ENCODE measurements around the gene COBLL1.

The COBLL1 gene

DNA sequence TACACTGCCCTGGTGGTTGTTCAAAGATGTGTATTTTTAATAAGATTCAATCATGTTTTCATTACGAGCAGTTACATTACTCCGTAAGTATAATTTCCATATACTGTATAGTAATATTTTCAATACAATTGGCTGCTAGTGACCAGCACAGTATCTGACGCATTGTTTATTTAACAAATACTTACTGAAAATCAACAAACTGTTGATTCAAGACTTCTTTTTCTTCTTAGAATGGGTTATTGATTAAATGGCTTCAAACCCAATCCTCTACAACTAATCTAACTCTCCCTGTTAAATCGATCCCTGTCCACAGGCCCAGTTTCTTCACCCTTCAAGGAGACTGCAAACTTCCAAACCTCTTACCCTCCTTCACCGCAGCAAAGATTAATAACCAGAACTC, 18.5 kb downstream of the COBLL1 start:
- H3K4me3 ChIP-seq (ENCODE audit: low read depth, low read length) = no peak overlapping the region
- H3K27me3 ChIP-seq (ENCODE audit: insufficient read depth, low read depth, severe bottlenecking) = no peaks in the 10 kb centered on the region
- DNase-seq = no peak
- H3K9me3 ChIP-seq (ENCODE audit: severe bottlenecking) = no peaks in the 10 kb centered on the region
- H3K27ac ChIP-seq = no peak overlapping the region
- TF ChIP-seq, protein P1, sequence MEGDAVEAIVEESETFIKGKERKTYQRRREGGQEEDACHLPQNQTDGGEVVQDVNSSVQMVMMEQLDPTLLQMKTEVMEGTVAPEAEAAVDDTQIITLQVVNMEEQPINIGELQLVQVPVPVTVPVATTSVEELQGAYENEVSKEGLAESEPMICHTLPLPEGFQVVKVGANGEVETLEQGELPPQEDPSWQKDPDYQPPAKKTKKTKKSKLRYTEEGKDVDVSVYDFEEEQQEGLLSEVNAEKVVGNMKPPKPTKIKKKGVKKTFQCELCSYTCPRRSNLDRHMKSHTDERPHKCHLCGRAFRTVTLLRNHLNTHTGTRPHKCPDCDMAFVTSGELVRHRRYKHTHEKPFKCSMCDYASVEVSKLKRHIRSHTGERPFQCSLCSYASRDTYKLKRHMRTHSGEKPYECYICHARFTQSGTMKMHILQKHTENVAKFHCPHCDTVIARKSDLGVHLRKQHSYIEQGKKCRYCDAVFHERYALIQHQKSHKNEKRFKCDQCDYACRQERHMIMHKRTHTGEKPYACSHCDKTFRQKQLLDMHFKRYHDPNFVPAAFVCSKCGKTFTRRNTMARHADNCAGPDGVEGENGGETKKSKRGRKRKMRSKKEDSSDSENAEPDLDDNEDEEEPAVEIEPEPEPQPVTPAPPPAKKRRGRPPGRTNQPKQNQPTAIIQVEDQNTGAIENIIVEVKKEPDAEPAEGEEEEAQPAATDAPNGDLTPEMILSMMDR (IDR thresholded peaks at IDR 0.05; ENCODE audit: low read depth, low read length) = no peak
- H3K36me3 ChIP-seq = no peaks in the 10 kb centered on the region

DNA sequence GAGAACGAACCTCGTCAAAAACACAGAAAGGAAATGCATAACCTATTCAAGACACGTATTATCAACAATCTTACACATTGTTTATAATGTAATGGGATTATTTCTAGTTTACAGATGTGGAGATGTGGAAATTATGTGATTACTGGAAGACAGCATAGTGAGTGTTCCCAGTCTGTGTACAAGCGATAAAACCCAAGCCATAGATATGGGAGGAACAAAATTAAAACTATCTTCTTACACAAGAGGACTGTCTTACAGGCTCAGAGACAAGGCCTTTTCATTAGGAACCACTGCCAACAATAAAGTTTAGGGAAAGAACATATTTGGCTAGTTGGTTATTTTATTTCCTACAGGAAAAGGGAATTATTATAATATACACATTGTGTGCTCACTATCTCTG, 20.3 kb downstream of the COBLL1 start:
- TF ChIP-seq, protein P1 (IDR thresholded peaks at IDR 0.05; ENCODE audit: low read depth, low read length) = no peak
- no peak overlapping the region for H3K27ac ChIP-seq
- DNase-seq = no peak

DNA sequence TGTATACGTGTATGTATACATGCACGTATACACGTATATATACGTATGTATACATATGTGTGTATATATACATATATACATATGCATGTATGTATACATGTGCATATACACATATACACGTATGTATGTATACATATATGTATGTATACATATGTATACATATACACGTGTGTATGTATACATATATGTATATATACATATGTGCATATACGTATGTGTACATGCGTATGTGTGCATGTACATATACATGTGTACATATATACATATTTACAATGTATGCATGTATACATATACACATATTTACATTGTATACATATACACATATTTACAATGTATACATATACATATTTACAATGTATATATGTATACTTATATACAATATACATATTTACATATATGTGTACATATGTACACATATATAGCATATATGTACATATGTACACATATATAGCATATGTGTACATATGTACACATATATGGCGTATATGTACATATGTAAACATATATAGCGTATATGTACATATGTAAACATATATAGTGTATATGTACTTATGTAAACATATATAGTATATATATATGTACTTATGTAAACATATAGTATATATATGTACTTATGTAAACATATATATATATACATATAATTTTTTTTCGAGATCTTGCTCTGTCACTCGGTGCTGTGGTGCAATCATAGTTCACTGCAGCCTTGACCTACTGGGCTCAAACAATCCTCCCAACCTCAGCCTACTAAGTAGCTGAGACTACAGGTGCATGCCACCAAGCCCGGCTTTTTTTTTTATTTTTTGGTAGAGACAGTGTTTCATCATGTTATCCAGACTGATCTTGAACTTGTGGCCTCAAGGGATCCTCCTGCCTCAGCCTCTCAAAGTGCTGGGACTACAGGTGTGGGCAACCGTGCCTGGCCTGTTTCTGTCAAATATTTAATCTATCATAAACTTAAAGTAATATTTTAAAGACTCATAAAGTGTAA, 23.2 kb downstream of the COBLL1 start:
- Histone ChIP-seq H3K36me3 (no peaks in the 10 kb centered on the region), H3K9me3 (ENCODE audit: severe bottlenecking) (no peaks in the 10 kb centered on the region), H3K4me3 (ENCODE audit: low read depth, low read length) (no peak overlapping the region), H3K27me3 (ENCODE audit: insufficient read depth, low read depth, severe bottlenecking) (no peaks in the 10 kb centered on the region), H3K27ac (no peak overlapping the region)
- TF ChIP-seq, protein P1 (IDR thresholded peaks at IDR 0.05; ENCODE audit: low read depth, low read length) = no peak
- no peak for DNase-seq

More for the DNA sequence above, 20.3 kb downstream of the COBLL1 start:
- H3K36me3 ChIP-seq = no peaks in the 10 kb centered on the region
- H3K4me3 ChIP-seq (ENCODE audit: low read depth, low read length) = no peak overlapping the region
- H3K9me3 ChIP-seq (ENCODE audit: severe bottlenecking) = no peaks in the 10 kb centered on the region
- H3K27me3 ChIP-seq (ENCODE audit: insufficient read depth, low read depth, severe bottlenecking) = no peaks in the 10 kb centered on the region

DNA sequence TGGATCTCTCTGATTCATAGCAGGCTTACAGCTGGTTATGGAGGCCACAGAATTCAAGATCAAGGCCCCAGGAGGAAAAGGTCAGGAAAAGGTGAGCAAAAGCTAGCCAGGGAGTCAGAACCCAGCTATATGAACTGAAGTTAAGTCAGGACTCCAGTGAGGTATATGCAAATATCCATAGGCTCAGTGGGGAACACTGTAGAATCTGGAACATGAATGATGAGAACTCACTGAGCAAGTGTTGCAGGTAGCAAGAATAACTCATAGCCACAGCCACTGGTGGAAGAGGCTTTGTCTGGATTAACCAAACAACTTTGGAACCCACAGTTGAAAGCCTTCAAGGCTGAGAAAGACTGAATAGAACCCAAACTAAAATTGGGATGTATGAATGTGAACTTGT, 24.7 kb downstream of the COBLL1 start:
- no peaks in the 10 kb centered on the region for H3K36me3 ChIP-seq
- H3K27ac ChIP-seq = no peak overlapping the region
- no peaks in the 10 kb centered on the region for H3K9me3 ChIP-seq (ENCODE audit: severe bottlenecking)
- no peaks in the 10 kb centered on the region for H3K27me3 ChIP-seq (ENCODE audit: insufficient read depth, low read depth, severe bottlenecking)
- TF ChIP-seq, protein P1 (IDR thresholded peaks at IDR 0.05; ENCODE audit: low read depth, low read length) = no peak
- no peak for DNase-seq
- no peak overlapping the region for H3K4me3 ChIP-seq (ENCODE audit: low read depth, low read length)

DNA sequence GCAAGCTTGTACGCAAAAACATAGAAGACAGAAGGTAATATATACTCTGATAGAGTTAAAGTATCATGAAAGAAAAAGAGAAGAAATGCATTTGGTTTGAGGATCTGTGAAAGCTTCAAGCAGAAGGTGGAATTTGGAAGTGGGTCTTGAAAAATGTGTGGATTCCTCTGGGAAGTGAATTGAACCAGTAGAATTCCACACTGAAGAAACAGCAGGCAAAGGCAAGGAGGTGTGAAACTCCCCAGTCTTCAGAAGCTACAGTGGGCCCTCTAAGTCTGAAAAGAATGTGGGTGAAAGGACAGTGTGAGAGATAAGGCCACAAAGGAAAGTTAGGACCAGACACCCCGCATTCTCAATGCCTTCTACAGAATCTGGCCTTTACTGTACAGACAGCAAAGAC, 25.6 kb downstream of the COBLL1 start:
- H3K9me3 ChIP-seq (ENCODE audit: severe bottlenecking) = no peaks in the 10 kb centered on the region
- no peak overlapping the region for H3K27ac ChIP-seq
- no peak overlapping the region for H3K4me3 ChIP-seq (ENCODE audit: low read depth, low read length)
- H3K36me3 ChIP-seq = no peaks in the 10 kb centered on the region
- DNase-seq = no peak
- TF ChIP-seq, protein P1 (IDR thresholded peaks at IDR 0.05; ENCODE audit: low read depth, low read length) = no peak
- H3K27me3 ChIP-seq (ENCODE audit: insufficient read depth, low read depth, severe bottlenecking) = no peaks in the 10 kb centered on the region
